Measurements from ENCODE around the gene TGFBI. TPM values are rescaled to one million over a fixed set of nuclear protein-coding genes. Genes with fewer than 3 reads are reported as not detected.

Gene TGFBI
- total RNA-seq, 6 donors from 2014 or later: 51.0 to 189 (median 126) TPM

DNA sequence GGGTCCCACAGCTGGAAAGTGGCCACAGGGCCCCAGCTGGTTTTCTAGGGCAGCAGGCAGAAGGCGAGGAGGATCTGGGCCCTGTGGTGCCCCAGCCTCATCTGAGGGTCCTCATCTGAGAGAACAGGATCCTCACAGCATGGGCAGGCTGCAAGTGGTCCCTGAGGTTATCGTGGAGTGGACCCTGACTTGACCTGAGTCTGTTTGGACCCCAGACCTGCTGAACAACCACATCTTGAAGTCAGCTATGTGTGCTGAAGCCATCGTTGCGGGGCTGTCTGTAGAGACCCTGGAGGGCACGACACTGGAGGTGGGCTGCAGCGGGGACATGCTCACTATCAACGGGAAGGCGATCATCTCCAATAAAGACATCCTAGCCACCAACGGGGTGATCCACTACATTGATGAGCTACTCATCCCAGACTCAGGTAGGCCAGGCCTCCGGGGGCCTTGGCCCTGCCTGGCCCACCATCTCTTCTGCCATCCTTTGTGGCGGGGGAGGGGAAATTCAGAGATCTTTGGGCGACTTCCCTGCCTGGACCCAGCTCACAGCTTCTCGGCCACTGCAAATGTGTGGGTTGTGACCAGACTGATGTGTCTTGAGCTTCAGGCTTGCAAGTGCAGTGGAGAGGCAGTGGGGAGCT lies 24.0 kb downstream of the TGFBI start:
- H3K27ac ChIP-seq: no peak overlapping the region
- no peak for ATAC-seq (ENCODE audit: low FRiP score in 2 of 2)
- TF ChIP-seq CTCF (IDR thresholded peaks at IDR 0.05) (no peak), POLR2A (IDR thresholded peaks at IDR 0.05) (no peak), POLR2AphosphoS5 (IDR thresholded peaks at IDR 0.05) (no peak), EP300 (IDR thresholded peaks at IDR 0.05) (no peak)
- peaks cover 0 to 11% (median 6%) of the 10 kb centered on the region in 4 donors for H3K4me1 ChIP-seq
- DNase-seq: no peak
- H3K36me3 ChIP-seq: peaks cover 0 to 8% (median 0%) of the 10 kb centered on the region in 4 donors
- WGBS, 2 donors: 93 to 100% methylated on average over 7 to 13 of the region's 13 CpGs
- H3K9me3 ChIP-seq: no peaks in the 10 kb centered on the region
- no peak overlapping the region for H3K4me3 ChIP-seq
- no peaks in the 10 kb centered on the region for H3K27me3 ChIP-seq

GRCh38 chr5:136053336-136054141 lies 24.8 kb downstream of the TGFBI start:
- Histone ChIP-seq H3K27me3 (no peaks in the 10 kb centered on the region), H3K4me1 (peaks cover 0 to 12% (median 8%) of the 10 kb centered on the region in 4 donors), H3K36me3 (peaks cover 0 to 8% (median 0%) of the 10 kb centered on the region in 4 donors), H3K9me3 (no peaks in the 10 kb centered on the region), H3K4me3 (no peak overlapping the region), H3K27ac (peak overlapping the region in 1 of 4 donors; percentile 1)
- TF ChIP-seq POLR2AphosphoS5 (IDR thresholded peaks at IDR 0.05) (no peak), POLR2A (IDR thresholded peaks at IDR 0.05) (no peak), CTCF (IDR thresholded peaks at IDR 0.05) (no peak), EP300 (IDR thresholded peaks at IDR 0.05) (no peak)
- WGBS, 2 donors: 58 to 75% methylated on average over 6 of the region's 6 CpGs
- peak in 1 of 2 donors; percentile 42 for ATAC-seq (ENCODE audit: low FRiP score in 2 of 2)
- DNase-seq: peak in 1 of 2 donors; percentile 24

GRCh38 chr5:136054142-136055019 lies 25.6 kb downstream of the TGFBI start:
- peak in 1 of 2 donors; percentile 6 for DNase-seq
- TF ChIP-seq CTCF (IDR thresholded peaks at IDR 0.05): no peak
- TF ChIP-seq POLR2A (IDR thresholded peaks at IDR 0.05): no peak
- no peak for TF ChIP-seq POLR2AphosphoS5 (IDR thresholded peaks at IDR 0.05)
- TF ChIP-seq EP300 (IDR thresholded peaks at IDR 0.05): no peak
- peak in 1 of 2 donors; percentile 2 for ATAC-seq (ENCODE audit: low FRiP score in 2 of 2)
- Histone ChIP-seq H3K4me3 (no peak overlapping the region), H3K27me3 (no peaks in the 10 kb centered on the region), H3K27ac (peak overlapping the region in 1 of 4 donors; percentile 1), H3K9me3 (no peaks in the 10 kb centered on the region), H3K36me3 (peaks cover 0 to 3% (median 0%) of the 10 kb centered on the region in 4 donors), H3K4me1 (peaks cover 0 to 12% (median 8%) of the 10 kb centered on the region in 4 donors)
- 73 to 74% methylated on average over 5 to 7 of the region's 7 CpGs for WGBS, 2 donors

DNA sequence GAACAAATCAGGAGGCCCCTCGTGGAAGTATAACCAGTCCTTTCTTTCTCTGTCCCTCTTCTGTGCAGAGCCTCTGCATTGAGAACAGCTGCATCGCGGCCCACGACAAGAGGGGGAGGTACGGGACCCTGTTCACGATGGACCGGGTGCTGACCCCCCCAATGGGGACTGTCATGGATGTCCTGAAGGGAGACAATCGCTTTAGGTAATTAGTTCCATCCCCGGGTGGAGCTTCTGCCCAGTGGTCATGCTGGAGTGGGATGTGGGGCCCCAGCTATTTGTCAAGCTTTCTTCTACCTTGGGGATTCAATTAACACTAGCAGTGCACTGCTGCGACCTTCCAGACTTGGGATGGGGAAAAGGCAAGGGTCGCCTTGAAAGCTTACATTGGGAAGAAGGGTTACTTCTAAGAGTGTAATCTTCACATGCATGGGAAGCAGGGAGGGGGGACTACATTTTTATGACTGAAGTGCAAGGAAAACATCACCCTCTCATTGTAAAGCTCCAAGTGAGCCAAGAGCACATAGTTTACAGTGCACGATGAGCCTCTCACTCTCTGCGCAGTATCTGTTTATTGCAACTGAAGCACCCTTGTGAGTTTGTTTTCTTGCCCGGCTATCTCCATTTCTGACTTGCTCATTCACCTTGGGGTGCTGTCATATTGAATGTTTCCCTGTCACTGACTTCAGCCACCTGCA lies 27.0 kb downstream of the TGFBI start:
- TF ChIP-seq POLR2A (IDR thresholded peaks at IDR 0.05) (no peak), CTCF (IDR thresholded peaks at IDR 0.05) (no peak), EP300 (IDR thresholded peaks at IDR 0.05) (no peak), POLR2AphosphoS5 (IDR thresholded peaks at IDR 0.05) (no peak)
- no peaks in the 10 kb centered on the region for H3K36me3 ChIP-seq
- H3K4me1 ChIP-seq: peaks cover 0 to 12% (median 8%) of the 10 kb centered on the region in 4 donors
- H3K27me3 ChIP-seq: no peaks in the 10 kb centered on the region
- no peak overlapping the region for H3K27ac ChIP-seq
- DNase-seq (peak in 1 of 2 donors; percentile 10), ATAC-seq (ENCODE audit: low FRiP score in 2 of 2) (no peak)
- no peak overlapping the region for H3K4me3 ChIP-seq
- WGBS, 2 donors: 80 to 82% methylated on average over 12 to 14 of the region's 14 CpGs
- no peaks in the 10 kb centered on the region for H3K9me3 ChIP-seq

Data from upper lobe of left lung (tissue), 6 donors.